SU-DHL-6 (cell line): ENCODE results near the gene SLC10A3.

ENCODE experiments used
- H2AFZ ChIP-seq: fragments of 200-600 bp; sonication (generic); 2 replicates; pipeline ENCODE4 v1.6.1; 2014; ENCODE audit warnings: low read depth, mild to moderate bottlenecking, moderate library complexity, mixed read lengths, antibody characterized with exemption, low read length; ENCODE audit not compliant: severe bottlenecking
- H3F3A ChIP-seq: fragments of 200-600 bp; shearing (Covaris generic); 2 replicates; pipeline ENCODE4 v1.6.0; 2016; ENCODE audit warnings: antibody characterized with exemption, mild to moderate bottlenecking; ENCODE audit not compliant: insufficient read depth
- H3K27ac ChIP-seq: fragments of 200-600 bp; sonication (generic); 2 replicates; pipeline ENCODE4 v1.5.1; 2016; ENCODE audit warnings: low read depth, mild to moderate bottlenecking, low read length, moderate library complexity, mixed read lengths
- H3K27me3 ChIP-seq: fragments of 200-600 bp; sonication (generic), shearing (Covaris generic); 2 replicates; pipeline ENCODE4 v1.6.0; 2014; ENCODE audit warnings: mild to moderate bottlenecking, low read length
- H3K36me3 ChIP-seq: fragments of 200-600 bp; sonication (generic); 2 replicates; pipeline ENCODE4 v1.6.1; 2014; ENCODE audit warnings: mild to moderate bottlenecking, low read length, mixed read lengths
- H3K4me2 ChIP-seq: fragments of 300-600, 200-600 bp; shearing (Covaris generic), sonication (generic); 2 replicates; pipeline ENCODE4 v1.6.0; 2014; ENCODE audit warnings: low read length, low read depth, mild to moderate bottlenecking; ENCODE audit not compliant: poor library complexity, severe bottlenecking
- H3K4me3 ChIP-seq: fragments of 200-600 bp; sonication (generic); 2 replicates; pipeline ENCODE4 v1.5.1; 2014; ENCODE audit warnings: antibody characterized with exemption, low read length, mild to moderate bottlenecking, mixed read lengths; ENCODE audit not compliant: insufficient read depth, poor library complexity, severe bottlenecking
- H3K79me2 ChIP-seq: fragments of 200-600 bp; sonication (generic); 2 replicates; pipeline ENCODE4 v1.6.1; 2014; ENCODE audit warnings: mild to moderate bottlenecking, low read length, moderate library complexity; ENCODE audit not compliant: insufficient read depth
- H3K9ac ChIP-seq: fragments of 200-600 bp; sonication (generic); 2 replicates; pipeline ENCODE4 v1.7.0; 2014; ENCODE audit warnings: mild to moderate bottlenecking, low read length
- H3K9me2 ChIP-seq: fragments of 200-600 bp; sonication (generic); replicated peaks from 2 replicates; pipeline ENCODE4 v1.6.1; 2014; ENCODE audit warnings: low read length; ENCODE audit not compliant: insufficient read depth
- H3K9me3 ChIP-seq: fragments of 200-600 bp; sonication (generic); 2 replicates; pipeline ENCODE4 v1.6.1; 2014; ENCODE audit warnings: low read length, mixed read lengths; ENCODE audit not compliant: insufficient read depth
- H4K20me1 ChIP-seq: fragments of 200-600 bp; sonication (generic); 2 replicates; pipeline ENCODE4 v1.6.1; 2014; ENCODE audit warnings: low read depth, mild to moderate bottlenecking, antibody characterized with exemption, low read length, moderate library complexity, mixed read lengths
- EZH2phosphoT487 ChIP-seq: fragments of 200-600 bp; sonication (generic), shearing (Covaris generic); conservative IDR thresholded peaks from 2 replicates; pipeline ENCODE4 v1.6.1; 2018; ENCODE audit warnings: mild to moderate bottlenecking, antibody characterized with exemption, low read length, moderate library complexity, mixed read lengths
- TF ChIP-seq, protein P1 (sequence below): fragments of 200-600 bp; sonication (generic); IDR thresholded peaks from one replicate; pipeline ENCODE4 v1.5.1; 2017; ENCODE audit warnings: antibody characterized with exemption, mild to moderate bottlenecking, low read length, moderate library complexity; ENCODE audit not compliant: insufficient read depth, poor library complexity, severe bottlenecking

SLC10A3 gene

DNA sequence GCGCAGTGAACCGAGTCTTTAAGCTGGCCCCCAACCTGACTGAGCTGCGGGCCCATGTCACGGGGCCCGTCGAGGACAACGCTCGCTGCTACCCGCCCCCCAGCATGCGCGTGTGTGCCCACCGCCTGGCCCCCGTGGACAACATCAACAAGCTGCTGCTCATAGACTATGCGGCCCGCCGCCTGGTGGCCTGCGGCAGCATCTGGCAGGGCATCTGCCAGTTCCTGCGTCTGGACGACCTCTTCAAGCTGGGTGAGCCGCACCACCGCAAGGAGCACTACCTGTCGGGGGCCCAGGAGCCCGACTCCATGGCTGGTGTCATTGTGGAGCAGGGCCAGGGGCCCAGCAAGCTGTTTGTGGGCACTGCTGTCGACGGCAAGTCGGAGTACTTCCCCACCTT lies 30.1 kb downstream of the SLC10A3 start:
- Histone ChIP-seq H3K36me3 (no peaks in the 10 kb centered on the region), H3K27me3 (no peaks in the 10 kb centered on the region), H3K27ac (no peak overlapping the region), H3K4me3 (no peak overlapping the region), H2AFZ (no peak overlapping the region), H3K9me2 (no peaks in the 10 kb centered on the region), H3K9ac (no peak overlapping the region), H3K9me3 (no peaks in the 10 kb centered on the region), H3K79me2 (peaks cover 10% of the 10 kb centered on the region), H3K4me2 (no peak overlapping the region), H3F3A (0 out of 2 replicates have a peak, but pooled peaks cover 2% of the 10 kb centered on the region), H4K20me1 (no peaks in the 10 kb centered on the region)
- TF ChIP-seq EZH2phosphoT487, result no peak
- TF ChIP-seq, protein P1, sequence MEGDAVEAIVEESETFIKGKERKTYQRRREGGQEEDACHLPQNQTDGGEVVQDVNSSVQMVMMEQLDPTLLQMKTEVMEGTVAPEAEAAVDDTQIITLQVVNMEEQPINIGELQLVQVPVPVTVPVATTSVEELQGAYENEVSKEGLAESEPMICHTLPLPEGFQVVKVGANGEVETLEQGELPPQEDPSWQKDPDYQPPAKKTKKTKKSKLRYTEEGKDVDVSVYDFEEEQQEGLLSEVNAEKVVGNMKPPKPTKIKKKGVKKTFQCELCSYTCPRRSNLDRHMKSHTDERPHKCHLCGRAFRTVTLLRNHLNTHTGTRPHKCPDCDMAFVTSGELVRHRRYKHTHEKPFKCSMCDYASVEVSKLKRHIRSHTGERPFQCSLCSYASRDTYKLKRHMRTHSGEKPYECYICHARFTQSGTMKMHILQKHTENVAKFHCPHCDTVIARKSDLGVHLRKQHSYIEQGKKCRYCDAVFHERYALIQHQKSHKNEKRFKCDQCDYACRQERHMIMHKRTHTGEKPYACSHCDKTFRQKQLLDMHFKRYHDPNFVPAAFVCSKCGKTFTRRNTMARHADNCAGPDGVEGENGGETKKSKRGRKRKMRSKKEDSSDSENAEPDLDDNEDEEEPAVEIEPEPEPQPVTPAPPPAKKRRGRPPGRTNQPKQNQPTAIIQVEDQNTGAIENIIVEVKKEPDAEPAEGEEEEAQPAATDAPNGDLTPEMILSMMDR, result no peak

DNA sequence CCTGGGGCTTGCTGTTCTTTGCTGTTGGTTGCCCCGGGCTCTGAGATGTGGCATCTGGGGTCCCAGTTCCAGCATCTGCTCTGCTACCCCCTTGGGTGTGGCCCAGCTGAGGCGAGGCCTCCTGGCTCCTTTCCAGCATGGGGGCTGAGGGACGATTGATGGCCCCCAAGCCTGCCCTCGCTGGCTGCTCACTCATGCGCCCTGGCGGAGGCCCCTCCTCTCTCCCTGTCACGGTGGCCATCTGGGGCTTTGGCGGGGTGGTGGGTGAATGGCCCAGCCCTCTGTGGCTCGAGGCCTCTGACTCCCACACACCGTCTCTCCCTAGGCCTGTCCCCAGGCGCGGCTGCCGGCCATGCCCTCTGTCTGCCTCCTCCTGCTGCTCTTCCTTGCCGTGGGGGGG lies 30.6 kb downstream of the SLC10A3 start:
- TF ChIP-seq, protein P1, result no peak
- TF ChIP-seq EZH2phosphoT487, result no peak
- Histone ChIP-seq H2AFZ (no peak overlapping the region), H4K20me1 (no peaks in the 10 kb centered on the region), H3K27me3 (no peaks in the 10 kb centered on the region), H3K9me3 (no peaks in the 10 kb centered on the region), H3K9ac (peak overlapping the region; percentile 80), H3K4me2 (peak overlapping the region; percentile 84), H3K36me3 (no peaks in the 10 kb centered on the region), H3F3A (0 out of 2 replicates have a peak, but pooled peaks cover 2% of the 10 kb centered on the region), H3K4me3 (no peak overlapping the region), H3K9me2 (no peaks in the 10 kb centered on the region), H3K27ac (no peak overlapping the region), H3K79me2 (peaks cover 10% of the 10 kb centered on the region)

DNA sequence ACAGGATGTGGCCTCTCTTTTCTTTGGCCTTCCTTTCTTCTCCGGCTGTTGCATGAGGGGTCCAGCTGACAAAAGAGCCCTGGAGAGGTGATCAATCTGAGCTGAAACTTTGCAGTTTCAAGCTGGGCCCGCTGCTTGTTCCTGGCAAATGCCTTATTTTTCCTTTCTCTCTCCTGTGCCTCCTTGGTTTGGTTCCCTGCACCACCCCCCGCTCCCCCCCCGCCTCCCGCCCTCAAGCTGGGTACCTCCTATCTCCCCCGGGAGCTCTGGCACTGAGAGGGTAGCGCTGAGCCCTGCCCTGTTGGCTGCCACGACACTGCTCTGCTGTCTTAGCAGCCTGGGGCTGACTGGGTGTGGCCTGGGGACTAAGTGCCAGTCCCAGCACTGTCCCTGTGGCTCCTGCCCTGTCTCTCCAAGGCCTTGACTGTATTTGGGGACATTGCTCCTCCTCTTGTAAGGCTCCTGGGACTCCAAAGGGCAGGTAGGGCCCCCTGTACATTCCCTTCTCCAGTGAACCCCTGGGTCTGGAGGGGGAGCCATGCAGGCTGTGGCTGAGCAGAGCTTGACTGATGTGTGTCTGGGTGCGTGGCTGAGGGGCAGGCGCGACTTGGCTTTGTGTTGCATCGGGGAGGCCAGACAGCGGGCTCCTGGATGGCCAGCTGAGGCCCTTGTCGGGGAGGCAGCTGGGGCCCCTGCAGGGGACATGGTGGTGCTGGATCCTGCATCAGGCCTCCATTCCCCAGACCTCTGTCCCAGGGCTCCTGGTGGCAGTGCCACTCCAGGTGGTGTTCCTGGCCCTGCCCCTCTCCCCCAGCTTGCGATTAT lies 31.3 kb downstream of the SLC10A3 start:
- TF ChIP-seq EZH2phosphoT487, result no peak
- TF ChIP-seq, protein P1, result no peak
- peak overlapping the region; percentile 80 for H3K9ac ChIP-seq

More for the DNA sequence above, 31.3 kb downstream of the SLC10A3 start:
- H3K4me3 ChIP-seq, result peak overlapping the region; percentile 75
- no peaks in the 10 kb centered on the region for H3K9me2 ChIP-seq
- H3K9me3 ChIP-seq, result no peaks in the 10 kb centered on the region
- no peak overlapping the region for H3K27ac ChIP-seq
- H3K36me3 ChIP-seq, result no peaks in the 10 kb centered on the region
- H3F3A ChIP-seq, result 0 out of 2 replicates have a peak, but pooled peaks cover 2% of the 10 kb centered on the region
- no peaks in the 10 kb centered on the region for H3K27me3 ChIP-seq
- H4K20me1 ChIP-seq, result no peaks in the 10 kb centered on the region
- H3K4me2 ChIP-seq, result peak overlapping the region; percentile 84
- no peak overlapping the region for H2AFZ ChIP-seq
- H3K79me2 ChIP-seq, result peaks cover 10% of the 10 kb centered on the region
